ENCODE data around the gene ZBBX.
"Not testable (repeated sequence)": the region's sequence is repeated elsewhere in the genome, so short reads cannot be mapped to it uniquely, and the experiment has no call there.

The ZBBX gene, protein sequence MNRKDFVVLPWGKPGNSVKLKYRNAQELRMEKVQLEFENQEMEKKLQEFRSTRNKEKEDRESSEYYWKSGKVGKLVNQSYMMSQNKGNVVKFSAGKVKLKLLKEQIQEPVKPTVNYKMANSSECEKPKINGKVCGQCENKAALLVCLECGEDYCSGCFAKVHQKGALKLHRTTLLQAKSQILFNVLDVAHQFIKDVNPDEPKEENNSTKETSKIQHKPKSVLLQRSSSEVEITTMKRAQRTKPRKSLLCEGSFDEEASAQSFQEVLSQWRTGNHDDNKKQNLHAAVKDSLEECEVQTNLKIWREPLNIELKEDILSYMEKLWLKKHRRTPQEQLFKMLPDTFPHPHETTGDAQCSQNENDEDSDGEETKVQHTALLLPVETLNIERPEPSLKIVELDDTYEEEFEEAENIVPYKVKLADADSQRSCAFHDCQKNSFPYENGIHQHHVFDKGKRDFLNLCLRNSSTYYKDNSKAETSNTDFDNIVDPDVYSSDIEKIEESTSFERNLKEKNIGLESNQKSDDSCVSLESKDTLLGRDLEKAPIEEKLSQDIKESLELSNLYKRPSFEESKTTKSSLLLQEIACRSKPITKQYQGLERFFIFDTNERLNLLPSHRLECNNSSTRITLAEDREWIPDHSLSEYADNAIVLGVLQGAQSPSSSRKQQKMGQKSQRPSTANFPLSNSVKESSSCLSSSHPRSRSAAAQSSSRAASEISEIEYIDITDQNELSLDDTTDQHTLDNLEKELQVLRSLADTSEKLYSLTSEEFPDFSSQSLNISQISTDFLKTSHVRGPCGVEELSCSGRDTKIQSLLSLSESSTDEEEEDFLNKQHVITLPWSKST

DNA sequence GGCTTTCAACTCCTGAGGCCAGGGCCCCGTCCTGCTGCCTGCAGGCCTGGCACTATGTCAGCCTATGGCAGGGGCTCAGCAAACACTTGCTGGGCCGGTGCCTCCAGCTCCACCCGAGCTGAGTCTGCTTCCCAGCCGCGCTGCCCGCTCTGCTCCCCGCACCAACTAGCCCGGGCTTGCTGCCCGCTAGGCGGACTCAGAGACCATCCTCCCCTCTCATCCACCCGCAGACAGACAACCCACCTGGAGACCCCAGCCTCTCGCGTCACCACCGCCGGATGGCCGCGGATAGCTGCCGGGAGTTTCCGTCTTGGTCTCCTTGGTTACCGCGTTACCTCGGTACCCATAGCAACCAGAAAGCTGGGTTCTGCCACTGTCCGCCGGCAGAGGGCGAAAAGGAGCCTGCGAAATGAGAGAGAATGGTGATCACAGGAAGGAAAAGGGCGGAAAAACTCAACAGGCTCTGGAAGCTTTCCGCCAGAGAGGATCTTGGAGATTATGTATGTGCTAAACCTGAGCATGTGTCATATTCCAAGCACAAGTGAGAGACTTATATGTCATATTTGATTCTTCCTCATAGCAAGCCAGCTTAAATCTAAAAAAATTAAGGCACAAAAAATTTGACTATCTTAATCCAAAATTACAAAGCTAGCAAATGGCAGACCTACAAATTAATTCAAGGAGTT lies at the start of gene ZBBX:
Gene ZBBX (minus strand): TSS at position 294 of the 686 bp plus-strand sequence. CDS start 7,396 bp downstream, outside the sequence.
- DNase-seq (ENCODE audit: low spot score), result peak; percentile 88

DNA sequence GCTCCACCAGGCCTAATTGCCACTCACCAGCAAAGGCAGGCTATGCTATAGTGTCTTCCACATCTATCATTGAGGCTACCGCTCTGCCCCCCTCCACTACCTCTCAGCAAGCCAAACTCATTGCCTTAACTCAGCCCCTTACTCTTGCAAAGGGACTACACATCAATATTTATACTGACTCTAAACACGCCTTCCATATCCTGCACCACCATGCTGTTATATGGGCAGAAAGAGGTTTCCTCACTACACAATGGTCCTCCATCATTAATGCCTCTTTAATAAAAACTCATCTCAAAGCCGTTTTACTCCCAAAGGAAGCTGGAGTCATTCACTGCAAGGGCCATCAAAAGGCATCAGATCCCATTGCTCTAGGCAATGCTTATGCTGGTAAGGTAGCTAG lies 46.9 kb upstream of the ZBBX start:
- not testable (repeated sequence) for DNase-seq (ENCODE audit: low spot score)

DNA sequence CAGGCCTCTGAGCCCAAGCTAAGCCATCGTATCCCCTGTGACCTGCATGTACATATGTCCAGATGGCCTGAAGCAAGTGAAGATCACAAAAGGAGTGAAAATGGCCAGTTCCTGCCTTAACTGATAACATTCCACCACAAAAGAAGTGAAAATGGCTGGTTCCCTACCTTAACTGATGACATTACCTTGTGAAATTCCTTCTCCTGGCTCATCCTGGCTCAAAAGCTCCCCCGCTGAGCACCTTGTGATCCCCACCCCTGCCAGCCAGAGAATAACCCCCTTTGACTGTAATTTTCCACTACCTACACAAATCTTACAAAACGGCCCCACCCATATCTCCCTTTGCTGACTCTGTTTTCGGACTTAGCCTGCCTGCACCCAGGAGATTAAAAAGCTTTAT lies 42.3 kb upstream of the ZBBX start:
- not testable (repeated sequence) for DNase-seq (ENCODE audit: low spot score)

DNA sequence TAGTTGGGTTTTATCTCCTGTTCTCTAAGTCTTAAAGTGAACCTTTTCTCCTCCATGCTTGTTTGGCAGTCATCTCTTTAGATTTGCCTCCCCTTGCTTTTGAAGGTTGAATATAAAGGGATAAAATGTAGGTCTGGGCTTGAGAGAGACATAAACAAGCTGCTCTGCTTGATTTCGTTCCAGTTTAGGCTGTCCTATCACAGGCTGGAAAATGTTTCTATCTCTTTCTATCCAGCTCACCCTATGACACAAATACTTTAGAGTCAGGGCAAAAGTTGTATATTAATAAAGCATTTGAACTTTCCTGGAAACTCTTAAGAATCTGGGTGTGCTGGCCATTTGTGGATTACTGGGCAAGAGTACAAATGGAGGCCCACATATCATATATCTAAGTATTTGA lies 29.5 kb upstream of the ZBBX start:
- no peak for DNase-seq (ENCODE audit: low spot score)

DNA sequence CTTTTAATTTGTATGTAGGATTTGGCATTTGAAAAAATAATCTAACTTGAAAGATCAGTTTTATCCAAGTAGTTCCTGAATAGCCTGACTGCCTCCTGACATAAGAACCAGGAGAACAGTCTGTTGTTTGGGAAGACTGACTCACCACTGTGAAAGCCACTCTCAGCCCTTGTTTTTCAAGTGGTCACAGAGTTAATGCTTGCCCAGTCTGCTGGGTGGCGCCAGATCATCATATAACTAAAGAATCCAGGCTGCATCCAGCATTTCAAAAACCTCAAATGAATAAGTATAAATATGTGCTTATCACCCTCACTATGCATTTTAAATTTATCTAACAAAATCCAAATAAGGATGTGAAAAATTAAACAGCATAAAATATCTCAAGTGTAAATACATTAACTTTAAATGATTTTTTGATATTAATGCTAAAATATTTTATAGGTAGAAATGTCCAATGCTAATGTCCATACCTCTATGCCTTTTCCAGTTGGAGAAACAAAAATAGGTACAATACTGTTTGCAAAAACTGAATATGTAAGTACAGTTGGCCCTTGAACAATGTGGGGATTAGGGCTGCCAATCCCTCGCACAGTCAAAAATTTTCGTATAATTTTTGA lies 26.9 kb upstream of the ZBBX start:
- DNase-seq (ENCODE audit: low spot score), result peak; percentile 69

DNA sequence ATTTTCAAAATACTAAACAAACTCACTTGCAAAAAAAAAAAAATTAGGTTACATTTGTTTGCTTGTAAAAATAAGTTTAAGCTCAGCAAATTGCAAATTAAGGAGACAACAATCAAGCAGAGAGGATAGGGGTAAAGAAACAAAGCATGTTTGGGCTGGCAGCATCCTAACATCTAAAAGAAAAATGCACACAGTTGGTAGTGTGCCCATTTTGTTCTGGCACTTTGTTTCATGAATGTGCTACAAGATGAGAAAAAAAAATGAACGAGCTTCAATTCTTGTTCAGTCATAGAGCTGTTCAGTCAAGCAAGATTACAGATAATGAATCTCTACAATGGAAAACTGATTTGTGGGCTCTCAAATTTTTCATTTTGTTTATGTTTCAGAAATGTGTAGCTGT lies 17.7 kb upstream of the ZBBX start:
- no peak for DNase-seq (ENCODE audit: low spot score)

DNA sequence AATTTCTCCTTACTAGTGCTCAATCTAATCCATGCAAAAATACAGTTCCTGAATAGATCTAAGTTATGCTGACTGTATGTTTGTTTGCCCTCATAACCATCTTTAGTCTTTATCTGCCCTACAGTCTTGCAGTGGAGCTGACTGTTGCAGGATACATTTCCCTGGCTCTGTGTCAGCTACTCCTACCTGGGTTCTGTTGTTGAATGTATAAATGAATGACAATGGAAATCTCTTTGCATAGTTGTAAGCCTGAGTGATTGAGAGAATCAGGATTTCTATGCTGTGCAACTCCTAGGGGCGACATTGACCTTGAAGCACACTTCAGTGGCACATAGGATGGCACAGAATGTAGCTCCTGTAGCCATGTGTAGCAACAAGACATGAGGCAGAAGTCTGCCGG lies 16.0 kb upstream of the ZBBX start:
- no peak for DNase-seq (ENCODE audit: low spot score)

DNA sequence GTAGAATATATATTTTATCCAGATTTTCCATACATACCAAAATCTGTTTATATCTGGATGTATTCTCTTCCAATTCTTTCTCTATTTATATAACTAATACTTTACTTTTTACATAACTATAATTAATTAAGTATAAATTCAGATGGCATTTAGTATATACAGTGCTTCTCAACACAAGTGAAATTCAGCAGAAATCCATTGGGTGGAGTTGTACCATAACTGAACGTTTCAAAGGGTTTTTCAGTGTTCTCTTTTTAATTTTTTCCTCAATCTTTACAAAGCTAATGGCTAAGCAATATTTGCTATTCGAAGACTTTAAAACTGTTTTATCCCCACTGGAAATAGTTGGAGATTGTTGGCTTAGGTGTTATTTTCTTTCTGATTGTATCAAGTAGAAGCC lies 13.9 kb upstream of the ZBBX start:
- DNase-seq (ENCODE audit: low spot score), result no peak

DNA sequence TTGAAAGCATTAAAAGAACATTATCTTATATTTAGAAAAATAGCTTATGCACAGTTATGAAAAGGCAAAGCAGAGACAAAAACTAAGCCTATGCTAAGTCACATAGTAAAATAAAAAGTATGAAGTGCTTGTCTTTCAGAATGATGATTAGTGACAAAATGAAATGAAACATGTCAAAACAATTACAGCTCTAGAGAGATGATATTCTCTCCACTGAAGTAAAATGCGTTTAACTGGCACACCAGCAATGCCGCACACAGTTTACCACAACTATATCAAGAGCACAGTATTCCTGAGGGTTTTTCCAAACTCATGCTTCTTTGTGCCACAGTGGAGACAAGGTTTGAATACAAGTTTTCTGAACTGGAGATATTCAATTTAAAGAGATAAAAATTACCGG lies 2.1 kb upstream of the ZBBX start:
- DNase-seq (ENCODE audit: low spot score), result no peak

DNA sequence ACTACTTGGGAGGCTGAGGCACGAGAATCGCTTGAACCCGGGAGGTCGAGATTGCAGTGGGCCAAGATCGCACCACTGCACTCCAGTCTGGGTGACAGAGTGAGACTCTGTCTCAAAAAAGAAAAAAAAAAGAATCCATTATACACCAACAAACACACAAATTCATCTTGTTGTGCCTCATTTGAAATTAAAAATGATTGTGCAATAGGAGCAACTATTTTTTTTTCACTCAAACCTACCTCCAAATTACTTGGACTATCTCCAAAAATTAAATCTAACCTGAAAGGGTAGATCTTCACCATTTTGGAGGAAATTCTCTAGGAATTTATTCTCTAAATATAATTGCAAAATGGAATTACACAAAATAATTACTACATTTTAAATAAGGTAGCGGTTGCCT lies 4.6 kb downstream of the ZBBX start:
- no peak for DNase-seq (ENCODE audit: low spot score)

DNA sequence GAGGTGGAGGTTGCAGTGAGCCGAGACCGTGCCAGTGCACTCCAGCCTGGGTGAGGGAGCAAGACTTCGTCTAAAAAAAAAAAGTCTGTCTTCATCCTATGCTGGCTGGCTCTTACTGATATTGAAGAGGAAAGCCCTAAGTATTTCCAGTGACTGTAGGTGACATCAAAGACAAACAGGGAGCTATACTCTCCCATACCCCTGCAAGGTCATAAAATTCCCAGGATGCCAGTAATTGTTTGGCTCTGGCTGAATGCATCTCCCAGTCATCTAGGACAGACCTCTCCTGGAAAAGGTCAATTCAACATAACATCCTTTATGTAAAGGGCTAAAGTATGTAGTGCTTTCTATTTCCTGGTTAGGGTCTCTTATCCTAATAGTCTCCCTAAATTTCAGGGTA lies 8.0 kb downstream of the ZBBX start:
- no peak for DNase-seq (ENCODE audit: low spot score)

DNA sequence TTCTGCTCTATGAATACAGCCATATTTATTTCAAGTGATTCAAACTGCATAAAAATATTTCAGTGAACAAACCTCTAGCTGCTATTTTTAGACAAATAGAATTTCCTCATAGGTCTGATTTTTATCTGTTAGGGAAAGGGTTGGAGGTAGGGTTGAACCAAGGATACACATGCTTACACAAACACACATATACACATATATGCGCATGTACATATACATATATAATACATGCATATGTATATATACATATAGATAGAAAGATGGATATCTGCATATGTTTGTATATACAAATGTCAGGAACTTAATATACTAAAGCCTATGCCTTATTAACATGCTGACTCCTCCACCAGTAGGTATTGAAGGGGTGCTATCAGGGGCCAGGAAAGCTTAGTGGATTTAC lies 18.1 kb downstream of the ZBBX start:
- DNase-seq (ENCODE audit: low spot score), result no peak

DNA sequence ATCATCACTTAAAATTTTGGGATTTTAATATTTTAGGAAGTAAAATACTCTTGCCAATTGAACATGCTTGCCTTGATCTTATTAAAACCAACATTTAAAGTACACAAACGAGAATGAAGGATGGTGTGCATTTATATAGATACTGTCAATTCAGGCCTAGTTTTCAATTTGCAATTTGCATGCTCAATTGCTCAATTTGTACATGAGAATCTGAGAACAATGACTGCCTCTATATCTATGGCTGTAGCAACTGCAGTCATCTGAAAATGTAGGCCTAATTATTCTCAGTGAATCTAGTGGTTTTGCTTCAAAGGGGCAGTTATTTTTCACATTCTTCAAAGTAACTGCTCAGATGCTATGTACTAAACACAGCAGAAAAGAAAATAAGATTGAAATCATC lies 18.8 kb downstream of the ZBBX start:
- DNase-seq (ENCODE audit: low spot score), result no peak

DNA sequence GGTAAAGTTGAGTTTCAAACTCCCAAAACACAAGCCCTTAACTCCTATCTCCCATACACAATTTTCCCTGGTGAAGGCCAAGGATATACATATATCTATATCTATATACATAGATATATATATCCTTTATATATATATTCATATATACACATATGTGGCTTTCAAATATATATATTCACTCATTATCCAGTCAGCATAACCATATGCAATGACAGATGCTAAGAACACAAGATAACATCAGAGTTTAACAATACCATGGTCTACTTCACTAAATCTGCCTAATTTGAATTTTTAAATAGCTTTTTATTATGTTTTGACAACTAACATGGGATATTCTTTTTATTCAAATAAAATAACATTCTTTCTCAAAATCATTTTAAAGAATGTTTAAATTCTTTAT lies 24.7 kb downstream of the ZBBX start:
- DNase-seq (ENCODE audit: low spot score), result no peak

DNA sequence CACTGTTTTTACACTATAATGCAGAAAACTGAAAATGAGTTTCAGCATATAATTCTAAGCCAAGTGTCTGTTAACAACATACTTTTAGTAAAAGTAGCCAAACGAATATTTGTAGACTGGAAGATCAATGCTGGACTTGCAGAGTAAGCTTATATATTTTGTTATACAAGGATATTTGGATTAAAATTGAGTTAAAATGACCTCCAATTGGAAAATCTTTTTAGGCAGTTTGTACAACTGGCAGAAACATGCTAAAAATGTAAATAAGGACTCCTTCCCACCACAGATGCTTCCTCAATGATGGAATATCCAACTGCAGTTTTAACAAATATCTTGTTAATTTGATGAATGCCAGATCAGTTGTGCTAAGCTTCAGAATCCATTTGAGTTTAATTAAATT lies 25.3 kb downstream of the ZBBX start:
- no peak for DNase-seq (ENCODE audit: low spot score)

DNA sequence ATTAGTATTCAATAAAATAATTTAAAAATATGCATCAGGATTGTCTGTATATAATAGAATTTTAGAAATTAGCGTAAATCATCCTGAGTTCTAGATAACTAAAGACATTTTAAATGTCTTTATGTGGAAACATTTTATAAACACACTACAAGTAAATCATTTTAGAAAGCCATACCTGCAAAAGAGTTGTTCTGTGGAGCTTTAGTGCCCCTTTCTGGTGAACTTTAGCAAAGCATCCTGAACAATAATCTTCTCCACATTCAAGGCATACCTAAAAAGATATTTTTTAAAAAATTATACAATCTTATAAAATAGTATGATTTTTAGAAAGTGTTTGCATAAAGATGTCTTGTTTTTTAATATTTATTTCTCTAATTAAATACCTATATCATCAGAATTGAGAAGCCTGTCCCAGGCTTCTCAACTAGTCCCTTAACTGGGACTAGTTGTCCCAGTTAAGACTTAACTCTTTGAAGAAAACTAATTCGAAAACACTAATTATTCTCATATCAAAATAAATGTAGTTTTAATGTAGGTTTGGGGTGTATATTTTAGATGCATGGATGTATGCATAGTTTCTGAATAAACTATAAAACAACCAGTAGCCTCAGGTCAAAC lies 29.7 kb downstream of the ZBBX start:
- DNase-seq (ENCODE audit: low spot score), result peak; percentile 13

DNA sequence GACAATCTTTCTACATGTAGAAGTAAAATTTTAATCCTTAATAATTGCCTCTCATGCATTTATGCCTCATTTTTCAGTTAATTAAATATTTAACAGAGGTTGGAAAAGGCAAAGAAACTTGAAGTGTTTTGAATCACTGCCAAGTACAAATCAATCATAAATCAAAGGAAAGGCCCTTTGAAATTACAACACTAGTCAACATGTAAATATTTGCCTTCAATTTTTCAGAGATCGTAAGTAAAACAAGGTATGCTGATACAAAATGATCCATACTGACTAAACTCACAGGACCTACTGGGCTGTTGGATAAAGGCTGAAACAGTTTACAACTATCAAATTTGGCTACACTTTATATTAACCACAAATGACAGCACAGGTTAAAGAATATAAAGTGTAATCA lies 33.9 kb downstream of the ZBBX start:
- no peak for DNase-seq (ENCODE audit: low spot score)

DNA sequence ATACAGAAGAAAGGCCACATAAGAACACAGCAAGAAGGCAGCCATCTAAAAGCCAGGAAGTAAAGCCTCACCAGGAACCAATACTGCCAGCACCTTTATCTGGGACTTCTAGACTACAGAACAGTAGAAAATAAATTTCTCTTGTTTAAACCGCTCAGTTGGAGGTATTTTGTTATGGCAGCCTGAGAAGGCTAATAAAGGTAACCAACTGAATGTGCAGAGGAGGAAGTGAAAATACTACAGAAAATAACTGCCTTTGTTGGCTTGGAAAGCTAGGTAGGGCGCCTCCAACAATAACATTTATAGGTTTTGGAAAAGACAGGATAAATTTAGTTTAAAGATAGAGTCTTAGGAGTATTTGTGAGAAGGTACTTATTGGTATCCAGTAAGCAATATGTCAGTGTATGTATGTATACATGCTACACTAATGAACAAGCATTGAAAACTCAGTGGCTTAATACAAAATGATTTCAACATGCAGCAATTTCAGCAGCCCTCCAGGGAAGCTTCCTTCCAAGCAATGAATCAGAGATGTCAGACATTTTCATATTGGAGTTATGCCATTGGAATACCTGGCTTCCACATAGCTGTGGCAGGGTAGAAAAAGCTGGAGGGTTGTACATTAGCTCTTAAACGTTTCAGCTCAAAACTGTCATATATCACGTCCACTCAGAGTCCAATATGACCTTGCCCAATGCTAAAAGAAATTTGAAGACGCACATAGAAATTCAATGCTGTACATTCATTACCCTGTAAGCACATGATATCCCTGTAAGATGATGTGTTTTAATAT lies 48.9 kb downstream of the ZBBX start:
- no peak for DNase-seq (ENCODE audit: low spot score)

DNA sequence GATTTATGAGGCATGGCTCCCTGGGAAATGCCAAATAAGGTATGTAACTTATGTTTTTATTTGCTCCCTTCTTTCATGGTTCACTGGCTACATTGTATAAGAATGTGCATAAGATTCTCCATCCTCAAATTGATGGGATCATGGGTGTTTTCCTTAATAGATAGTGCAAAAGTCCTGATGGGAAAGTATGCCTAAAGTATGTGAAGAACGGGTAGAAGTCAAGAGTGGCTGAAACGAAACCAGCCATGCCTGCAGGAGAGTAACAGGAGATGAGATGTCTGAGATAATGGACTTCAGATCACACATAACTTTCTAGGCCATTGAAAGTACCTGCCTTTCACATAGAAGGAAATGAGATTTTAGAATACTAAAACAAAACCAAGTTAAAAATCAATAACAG lies 56.5 kb downstream of the ZBBX start:
- DNase-seq (ENCODE audit: low spot score), result no peak

DNA sequence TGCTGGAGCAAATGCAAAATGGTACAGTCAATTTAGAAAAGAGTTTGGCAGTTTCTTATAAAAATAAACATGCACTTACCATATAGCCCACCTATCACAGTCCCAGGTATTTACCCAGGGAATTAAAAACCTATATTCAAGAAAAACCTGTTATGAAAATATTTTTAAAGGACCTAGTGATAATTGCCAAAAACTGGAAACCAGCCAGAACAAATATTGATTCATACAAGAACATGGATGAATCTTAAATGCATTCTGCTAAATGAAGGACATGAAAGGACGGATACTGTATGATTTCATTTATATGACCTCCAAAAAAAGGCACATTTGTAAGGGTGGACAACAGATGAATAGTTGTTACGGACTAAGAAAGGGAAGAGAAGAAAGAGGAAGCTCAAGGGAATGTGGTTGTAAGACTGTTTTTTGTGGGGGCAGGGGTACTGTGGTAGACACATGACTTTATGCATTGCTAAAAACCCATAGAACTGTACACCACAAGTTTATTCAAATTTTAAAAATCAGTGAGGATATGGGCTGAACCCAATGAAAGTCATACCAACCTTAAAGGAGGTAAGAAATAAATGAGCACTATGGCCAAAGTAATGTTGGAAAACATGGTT lies 61.0 kb downstream of the ZBBX start:
- no peak for DNase-seq (ENCODE audit: low spot score)

DNA sequence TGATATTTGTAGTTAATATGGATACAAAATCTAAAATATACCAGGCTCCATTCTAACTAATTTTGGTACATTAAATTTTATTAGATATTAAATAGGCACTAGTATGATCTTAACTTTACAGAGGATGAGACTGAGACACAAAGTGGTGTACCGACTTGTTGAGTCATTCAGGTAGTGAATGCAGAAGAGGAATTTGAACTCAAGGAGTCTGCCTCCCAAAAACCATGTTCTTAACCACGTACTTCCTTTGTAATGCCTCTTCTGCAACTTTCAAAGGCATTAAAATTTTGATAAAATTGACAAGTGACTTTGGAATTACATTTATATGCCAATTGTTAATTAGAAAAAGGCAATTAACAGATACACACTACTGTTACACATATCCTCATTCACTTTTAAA lies 61.8 kb downstream of the ZBBX start:
- no peak for DNase-seq (ENCODE audit: low spot score)

All from iPS-NIHi11 (cell line).